K562 (cell line): ENCODE results near the gene ANXA4.
A peak's percentile ranks its signal among the peaks of the same experiment; 100 is the strongest.

Experiments used
- FOXO4 ChIP-seq: fragments of 450-650 bp; formaldehyde crosslinking; IDR thresholded peaks from 2 replicates; pipeline ENCODE4 v1.4.0; 2020; ENCODE audit warnings: mild to moderate bottlenecking, moderate library complexity
- MXI1 ChIP-seq: IDR thresholded peaks from 2 replicates; pipeline ENCODE4 v1.6.1; 2011; ENCODE audit warnings: low read depth, mild to moderate bottlenecking, improper control_type of control experiment, low read length
- PTRF ChIP-seq: fragments of 450-650 bp; IDR thresholded peaks from 2 replicates; pipeline ENCODE4 v1.6.1; 2016; ENCODE audit warnings: mild to moderate bottlenecking, missing genetic modification characterization, missing compliant biosample characterization
- PTTG1 ChIP-seq: fragments of 450-650 bp; IDR thresholded peaks from 2 replicates; pipeline ENCODE4 v1.6.1; 2016; ENCODE audit warnings: low read depth, mild to moderate bottlenecking, missing genetic modification characterization, missing compliant biosample characterization
- ZFP36 ChIP-seq: fragments of 150-350 bp; IDR thresholded peaks from 2 replicates; pipeline ENCODE4 v1.6.1; 2018; ENCODE audit warnings: low read length, low read depth; ENCODE audit not compliant: partially characterized antibody
- ZNF239 ChIP-seq: fragments of 250-450 bp; sonication (Bioruptor Pico); IDR thresholded peaks from 2 replicates; pipeline ENCODE4 v1.4.0; 2020; ENCODE audit warnings: mild to moderate bottlenecking
- ZNF24 ChIP-seq: fragments of 450-650 bp; IDR thresholded peaks from 2 replicates; pipeline ENCODE4 v1.6.1; 2016

- TF ChIP-seq PTRF (no peak), ZNF24 (no peak), ZFP36 (no peak), ZNF239 (CRISPR knock-in tag) (no peak), PTTG1 (tag) (peak; percentile 63), FOXO4 (CRISPR knock-in tag) (no peak), MXI1 (no peak)
Measured at GRCh38 chr2:69734854-69735544, 6.9 kb upstream of the ANXA4 start.
